DND-41 (cell line): ENCODE results near the gene DCST1.

Experiments
- CTCF ChIP-seq: IDR thresholded peaks from 2 replicates; pipeline ENCODE4 v1.5.1; 2012; ENCODE audit warnings: borderline replicate concordance, low read length, moderate library complexity, mild to moderate bottlenecking; ENCODE audit not compliant: poor library complexity, severe bottlenecking; ENCODE audit errors: extremely low read depth
- EZH2 ChIP-seq: IDR thresholded peaks from 3 replicates; pipeline ENCODE4 v1.6.1; 2012; ENCODE audit warnings: borderline replicate concordance, low read depth, mild to moderate bottlenecking, moderate library complexity, low read length, inconsistent platforms; ENCODE audit not compliant: severe bottlenecking

GRCh38 chr1:155001425-155001674 is 32.3 kb upstream of the DCST1 start:
- TF ChIP-seq CTCF = no peak
- TF ChIP-seq EZH2 = no peak
